Lower leg skin (tissue), 3 donors: ENCODE measurements around the gene IQUB.

Experiments used
- POLR2A ChIP-seq, 2 donors: fragments of 450-650 bp; IDR thresholded peaks; one replicate each; pipeline ENCODE4 v1.6.1; 2016 to 2017; ENCODE audit warnings: antibody characterized with exemption in 2 of 2, mild to moderate bottlenecking in 1 of 2, moderate library complexity in 1 of 2
- TF ChIP-seq, protein P1 (sequence below), 3 donors: fragments of 450-650 bp; IDR thresholded peaks; one replicate each; pipeline ENCODE4 v1.5.1; 2016; ENCODE audit warnings: antibody characterized with exemption in 3 of 3, mild to moderate bottlenecking in 3 of 3, moderate library complexity in 2 of 3

DNA sequence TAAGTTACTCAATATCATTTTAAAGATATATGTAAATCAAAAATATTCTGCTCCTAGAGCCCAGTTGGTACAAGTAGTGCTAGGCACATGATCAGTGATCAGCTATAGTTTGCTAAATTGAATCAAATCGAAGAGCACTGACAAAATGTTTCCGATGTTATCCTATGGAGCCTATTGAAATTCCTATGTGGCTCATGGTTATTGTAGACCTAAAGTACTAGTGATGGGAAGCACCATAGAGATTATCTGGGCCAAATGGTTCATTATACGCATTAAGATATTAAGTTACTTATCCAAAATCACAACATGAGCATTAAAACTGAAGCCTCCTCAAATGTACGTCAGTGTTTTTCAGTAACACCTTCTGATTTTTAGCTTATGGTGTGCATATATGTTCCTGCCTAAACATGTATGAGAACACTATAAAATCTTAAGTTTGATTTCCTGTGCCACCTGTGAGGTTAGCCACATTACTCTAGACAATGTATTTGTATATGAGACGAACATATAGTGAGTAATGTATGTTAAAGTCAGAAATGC, 103.2 kb downstream of the IQUB start:
- TF ChIP-seq, protein P1, sequence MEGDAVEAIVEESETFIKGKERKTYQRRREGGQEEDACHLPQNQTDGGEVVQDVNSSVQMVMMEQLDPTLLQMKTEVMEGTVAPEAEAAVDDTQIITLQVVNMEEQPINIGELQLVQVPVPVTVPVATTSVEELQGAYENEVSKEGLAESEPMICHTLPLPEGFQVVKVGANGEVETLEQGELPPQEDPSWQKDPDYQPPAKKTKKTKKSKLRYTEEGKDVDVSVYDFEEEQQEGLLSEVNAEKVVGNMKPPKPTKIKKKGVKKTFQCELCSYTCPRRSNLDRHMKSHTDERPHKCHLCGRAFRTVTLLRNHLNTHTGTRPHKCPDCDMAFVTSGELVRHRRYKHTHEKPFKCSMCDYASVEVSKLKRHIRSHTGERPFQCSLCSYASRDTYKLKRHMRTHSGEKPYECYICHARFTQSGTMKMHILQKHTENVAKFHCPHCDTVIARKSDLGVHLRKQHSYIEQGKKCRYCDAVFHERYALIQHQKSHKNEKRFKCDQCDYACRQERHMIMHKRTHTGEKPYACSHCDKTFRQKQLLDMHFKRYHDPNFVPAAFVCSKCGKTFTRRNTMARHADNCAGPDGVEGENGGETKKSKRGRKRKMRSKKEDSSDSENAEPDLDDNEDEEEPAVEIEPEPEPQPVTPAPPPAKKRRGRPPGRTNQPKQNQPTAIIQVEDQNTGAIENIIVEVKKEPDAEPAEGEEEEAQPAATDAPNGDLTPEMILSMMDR (IDR thresholded peaks at IDR 0.05) = no peak
- TF ChIP-seq POLR2A (IDR thresholded peaks at IDR 0.05) = no peak
